Measurements from ENCODE around the gene TMEM92.

TMEM92 gene

GRCh38 chr17:50240851-50241250, 33.4 kb upstream of the TMEM92 start:
- TF ChIP-seq CTCF (IDR thresholded peaks at IDR 0.05; ENCODE audit: insufficient read depth, low read depth, low read length, missing control alignments), result no peak
- H3K4me3 ChIP-seq (ENCODE audit: low read depth, low read length), result no peak overlapping the region
- no peak for DNase-seq (ENCODE audit: low read depth)

- no peak overlapping the region for H3K4me3 ChIP-seq (ENCODE audit: low read depth, low read length)
- no peak for DNase-seq (ENCODE audit: low read depth)
- TF ChIP-seq CTCF (IDR thresholded peaks at IDR 0.05; ENCODE audit: insufficient read depth, low read depth, low read length, missing control alignments), result no peak
These were observed 32.8 kb upstream of the TMEM92 start for GRCh38 chr17:50241431-50241830.

- no peak overlapping the region for H3K4me3 ChIP-seq (ENCODE audit: low read depth, low read length)
- no peak for TF ChIP-seq CTCF (IDR thresholded peaks at IDR 0.05; ENCODE audit: insufficient read depth, low read depth, low read length, missing control alignments)
- DNase-seq (ENCODE audit: low read depth), result no peak
These were observed 29.5 kb upstream of the TMEM92 start for GRCh38 chr17:50244771-50245170.

GRCh38 chr17:50248255-50248654, 26.0 kb upstream of the TMEM92 start:
- no peak overlapping the region for H3K4me3 ChIP-seq (ENCODE audit: low read depth, low read length)
- DNase-seq (ENCODE audit: low read depth), result no peak
- no peak for TF ChIP-seq CTCF (IDR thresholded peaks at IDR 0.05; ENCODE audit: insufficient read depth, low read depth, low read length, missing control alignments)

GRCh38 chr17:50252781-50253180, 21.5 kb upstream of the TMEM92 start:
- TF ChIP-seq CTCF (IDR thresholded peaks at IDR 0.05; ENCODE audit: insufficient read depth, low read depth, low read length, missing control alignments), result no peak

GRCh38 chr17:50255766-50256635, 18.3 kb upstream of the TMEM92 start:
- no peak for TF ChIP-seq CTCF (IDR thresholded peaks at IDR 0.05; ENCODE audit: insufficient read depth, low read depth, low read length, missing control alignments)
- H3K4me3 ChIP-seq (ENCODE audit: low read depth, low read length), result no peak overlapping the region
- no peak for DNase-seq (ENCODE audit: low read depth)

More at GRCh38 chr17:50252781-50253180, 21.5 kb upstream of the TMEM92 start:
- no peak overlapping the region for H3K4me3 ChIP-seq (ENCODE audit: low read depth, low read length)
- DNase-seq (ENCODE audit: low read depth), result no peak
